Lower leg skin (tissue), 3 donors: ENCODE results near the gene BCAS4.
"Not testable (repeated sequence)": the region's sequence is repeated elsewhere in the genome, so short reads cannot be mapped to it uniquely, and the experiment has no call there.

Experiments used
- POLR2A ChIP-seq, 2 donors: fragments of 450-650 bp; IDR thresholded peaks; one replicate each; pipeline ENCODE4 v1.6.1; 2016 to 2017; ENCODE audit warnings: antibody characterized with exemption in 2 of 2, mild to moderate bottlenecking in 1 of 2, moderate library complexity in 1 of 2
- TF ChIP-seq, protein P1 (sequence below), 3 donors: fragments of 450-650 bp; IDR thresholded peaks; one replicate each; pipeline ENCODE4 v1.5.1; 2016; ENCODE audit warnings: antibody characterized with exemption in 3 of 3, mild to moderate bottlenecking in 3 of 3, moderate library complexity in 2 of 3

- TF ChIP-seq, protein P1, sequence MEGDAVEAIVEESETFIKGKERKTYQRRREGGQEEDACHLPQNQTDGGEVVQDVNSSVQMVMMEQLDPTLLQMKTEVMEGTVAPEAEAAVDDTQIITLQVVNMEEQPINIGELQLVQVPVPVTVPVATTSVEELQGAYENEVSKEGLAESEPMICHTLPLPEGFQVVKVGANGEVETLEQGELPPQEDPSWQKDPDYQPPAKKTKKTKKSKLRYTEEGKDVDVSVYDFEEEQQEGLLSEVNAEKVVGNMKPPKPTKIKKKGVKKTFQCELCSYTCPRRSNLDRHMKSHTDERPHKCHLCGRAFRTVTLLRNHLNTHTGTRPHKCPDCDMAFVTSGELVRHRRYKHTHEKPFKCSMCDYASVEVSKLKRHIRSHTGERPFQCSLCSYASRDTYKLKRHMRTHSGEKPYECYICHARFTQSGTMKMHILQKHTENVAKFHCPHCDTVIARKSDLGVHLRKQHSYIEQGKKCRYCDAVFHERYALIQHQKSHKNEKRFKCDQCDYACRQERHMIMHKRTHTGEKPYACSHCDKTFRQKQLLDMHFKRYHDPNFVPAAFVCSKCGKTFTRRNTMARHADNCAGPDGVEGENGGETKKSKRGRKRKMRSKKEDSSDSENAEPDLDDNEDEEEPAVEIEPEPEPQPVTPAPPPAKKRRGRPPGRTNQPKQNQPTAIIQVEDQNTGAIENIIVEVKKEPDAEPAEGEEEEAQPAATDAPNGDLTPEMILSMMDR (IDR thresholded peaks at IDR 0.05), result not testable (repeated sequence)
- TF ChIP-seq POLR2A (IDR thresholded peaks at IDR 0.05), result not testable (repeated sequence)
Measured at GRCh38 chr20:50778994-50779393, 15.9 kb upstream of the BCAS4 start.
